H1 (cell line): Measurements from ENCODE around the gene ARHGAP10. TPM values are rescaled to one million over a fixed set of nuclear protein-coding genes. Genes with fewer than 3 reads are reported as not detected.

Source experiments
- E2F6 ChIP-seq: IDR thresholded peaks from 2 replicates; pipeline ENCODE4 v1.6.1; 2012; ENCODE audit warnings: inconsistent platforms
- JUND ChIP-seq: IDR thresholded peaks from 2 replicates; pipeline ENCODE4 v1.6.1; 2011; ENCODE audit warnings: mild to moderate bottlenecking, improper control_type of control experiment, low read length
- NANOG ChIP-seq: IDR thresholded peaks from 2 replicates; pipeline ENCODE4 v1.6.1; 2011; ENCODE audit warnings: low read length, low read depth, mild to moderate bottlenecking, inconsistent platforms; ENCODE audit not compliant: insufficient read depth, poor library complexity, severe bottlenecking
- TEAD4 ChIP-seq: IDR thresholded peaks from 2 replicates; pipeline ENCODE4 v1.6.1; 2012; ENCODE audit warnings: low read depth, low read length, inconsistent platforms, mixed read lengths
- polyA plus RNA-seq, 7 experiments: library from polyadenylated mRNA; depleted of rRNA in 3 of 7; stranded (reverse) in 5 of 7; unstranded in 2 of 7; fragments of >200 nt in 5 of 7; fragments of 200-250 nt in 2 of 7; gene quantifications; 1 replicate in 5 of 7; 2 replicates in 1 of 7; 4 replicates in 1 of 7; pipeline versions ENCODE4 v1.2.1 to v1.2.3, GENCODE V29; 2011 to 2013; ENCODE audit warnings: missing spikeins in 2 of 7, mixed read lengths in 2 of 7
- total RNA-seq: library from RNA; stranded (reverse); fragmentation: NEBNext Ultra II Directional; extraction: Animal tissue kit (Norgen Biotek cat#: 25700); gene quantifications from 2 replicates; pipeline ENCODE4 v1.2.1, GENCODE V29; 2021

Gene ARHGAP10
- total and polyA plus RNA-seq, 2 of the 8 experiments (the other 6 are each of a cell fraction or from before 2014, with no cell fraction given), result 3.7 to 6.1 TPM

- TF ChIP-seq NANOG, result no peak
- TF ChIP-seq JUND, result no peak
- TF ChIP-seq TEAD4, result no peak
- TF ChIP-seq E2F6, result no peak
These were observed 342.6 kb downstream of the ARHGAP10 start (continued) for GRCh38 chr4:148074462-148074861.
